ENCODE measurements around the gene ZFX.

- no peak for TF ChIP-seq CTCF (IDR thresholded peaks at IDR 0.05; ENCODE audit: insufficient read depth, low read length)
- TF ChIP-seq SPI1 (IDR thresholded peaks at IDR 0.05; ENCODE audit: borderline replicate concordance, low read depth), result no peak
Observed at GRCh38 chrX:24219320-24219719, 69.8 kb downstream of the ZFX start.

Data from HL-60 (cell line).